Adrenal gland (tissue), 12 donors: ENCODE results near the gene ATXN7. TPM values are rescaled to one million over a fixed set of nuclear protein-coding genes. Genes with fewer than 3 reads are reported as not detected.

Experiments
- DNase-seq, 7 donors: peaks; one replicate each; pipeline ENCODE4 v3.0.0-alpha.2; 2019 to 2020
- H3K27ac ChIP-seq, 5 donors: fragments of 200-600 bp; sonication (generic) in 4 of 5; 1 replicate in 3 of 5; 2 replicates in 2 of 5; pipeline versions ENCODE4 v1.5.1 to v1.8.0; 2016 to 2020; ENCODE audit warnings: mild to moderate bottlenecking in 1 of 5
- H3K27me3 ChIP-seq: fragments of 200-600 bp; 2 replicates; pipeline ENCODE4 v1.8.0; 2021
- H3K36me3 ChIP-seq, 2 donors: fragments of 200-600 bp; replicated peaks in 1 of 2; 1 replicate in 1 of 2; 2 replicates in 1 of 2; pipeline versions ENCODE4 v1.5.1 to v1.8.0; 2018 to 2022
- H3K4me1 ChIP-seq, 2 donors: fragments of 200-600 bp; replicated peaks in 1 of 2; 1 replicate in 1 of 2; 2 replicates in 1 of 2; pipeline versions ENCODE4 v1.5.1 to v1.8.0; 2018 to 2021
- H3K4me3 ChIP-seq, 4 donors: fragments of 200-600 bp; sonication (generic) in 3 of 4; one replicate each; pipeline ENCODE4 v1.5.1; 2016 to 2018
- H3K9me3 ChIP-seq, 3 donors: fragments of 200-600 bp; sonication (generic) in 1 of 3; replicated peaks in 1 of 3; 1 replicate in 2 of 3; 2 replicates in 1 of 3; pipeline versions ENCODE4 v1.5.1 to v1.8.0; 2016 to 2021
- CTCF ChIP-seq, 6 experiments: fragments of 450-650 bp in 4 of 6; fragments of 200-600 bp in 2 of 6; sonication (generic) in 1 of 6; IDR thresholded peaks; 1 replicate in 5 of 6; 2 replicates in 1 of 6; pipeline versions ENCODE4 v1.5.1 to v1.8.0; 2016 to 2021; ENCODE audit warnings: antibody characterized with exemption in 6 of 6, mild to moderate bottlenecking in 2 of 6, moderate library complexity in 1 of 6
- POLR2A ChIP-seq, 2 donors: fragments of 450-650 bp; IDR thresholded peaks; one replicate each; pipeline ENCODE4 v1.6.1; 2017; ENCODE audit warnings: antibody characterized with exemption in 2 of 2, mild to moderate bottlenecking in 2 of 2, moderate library complexity in 1 of 2
- WGBS, 4 donors: extraction: QIAGEN DNeasy Blood & Tissue Kit in 2 of 4; methylation state at CpG; one replicate each; pipeline versions ENCODE4 v1.1.5 to v1.1.7; 2013 to 2017; 5-methylcytosine and 5-hydroxymethylcytosine counted together
- intact Hi-C, 2 donors: fragments of 100-400 bp; cut with DNase I; formaldehyde crosslinking; loops; one replicate each; pipeline versions ENCODE4 v1.14.1 to v1.15.0; 2022 to 2023
- polyA plus RNA-seq, 3 donors: library from polyadenylated mRNA; stranded (reverse); fragments of 200-250 nt in 2 of 3; fragments of 350-450 nt in 1 of 3; fragmentation: Illumina TruSeq in 1 of 3; extraction: RNeasy Lipid Tissue Mini Kit (QIAGEN cat#74804) in 1 of 3; gene quantifications; one replicate each; pipeline ENCODE4 v1.2.3, GENCODE V29; 2013 to 2014
- total RNA-seq, 9 donors: library from RNA; depleted of rRNA in 4 of 9; stranded (reverse); fragments of >200 nt in 4 of 9; fragments of 120-200 nt in 1 of 9; fragmentation: NEBNext Ultra II Directional in 1 of 9; extraction: Animal tissue kit (Norgen Biotek cat#: 25700) in 1 of 9; gene quantifications; one replicate each; pipeline versions ENCODE4 v1.1.0 to v1.2.4, GENCODE V29; 2013 to 2023
- donor health status: healthy with polysubstance abuse.
- donor health status: Bipolar disorder and iron deficiency.
- donor health status: DM: yes; HTN: yes; CAD: no.
- donor health status: DM: no; HTN: no; CAD: no.
- donor health status: DM: no; HTN: no; CAD: no.
- donor health status: DM: yes; HTN: yes; CAD: no.

The ATXN7 gene
- total and polyA plus RNA-seq, 12 donors, result 4.1 to 27.3 (median 18.0) TPM

- 82 to 87% (median 85%) methylated on average over 2 of the region's 2 CpGs for WGBS, 4 donors
- TF ChIP-seq CTCF (IDR thresholded peaks at IDR 0.05) (no peak), POLR2A (IDR thresholded peaks at IDR 0.05) (no peak)
- Histone ChIP-seq H3K36me3 (no peaks in the 10 kb centered on the region), H3K27ac (no peak overlapping the region), H3K4me1 (peaks cover 6 to 39% of the 10 kb centered on the region in 2 donors), H3K4me3 (no peak overlapping the region), H3K9me3 (no peaks in the 10 kb centered on the region), H3K27me3 (no peaks in the 10 kb centered on the region)
- DNase-seq, result no peak
- intact Hi-C loops, result no loop called here
Observed at GRCh38 chr3:63875510-63875909, 11.8 kb downstream of the ATXN7 start.

GRCh38 chr3:63876260-63876659, 12.6 kb downstream of the ATXN7 start:
- no peaks in the 10 kb centered on the region for H3K9me3 ChIP-seq
- 30 to 38% (median 34%) methylated on average over 3 of the region's 3 CpGs for WGBS, 4 donors
- no peak overlapping the region for H3K4me3 ChIP-seq
- intact Hi-C loops, result no loop called here
- no peaks in the 10 kb centered on the region for H3K27me3 ChIP-seq
- no peak overlapping the region for H3K27ac ChIP-seq
- no peaks in the 10 kb centered on the region for H3K36me3 ChIP-seq
- no peak for TF ChIP-seq CTCF (IDR thresholded peaks at IDR 0.05)
- TF ChIP-seq POLR2A (IDR thresholded peaks at IDR 0.05), result no peak
- peaks cover 6 to 34% of the 10 kb centered on the region in 2 donors for H3K4me1 ChIP-seq
- no peak for DNase-seq

- no peak overlapping the region for H3K27ac ChIP-seq
- TF ChIP-seq CTCF (IDR thresholded peaks at IDR 0.05) (no peak), POLR2A (IDR thresholded peaks at IDR 0.05) (no peak)
- WGBS, 4 donors, result 79 to 94% (median 86%) methylated on average over 3 of the region's 3 CpGs
- no peaks in the 10 kb centered on the region for H3K36me3 ChIP-seq
- no peak for DNase-seq
- no peaks in the 10 kb centered on the region for H3K9me3 ChIP-seq
- intact Hi-C loops, result no loop called here
- H3K4me3 ChIP-seq, result no peak overlapping the region
- H3K4me1 ChIP-seq, result peaks cover 6 to 34% of the 10 kb centered on the region in 2 donors
- no peaks in the 10 kb centered on the region for H3K27me3 ChIP-seq
Observed at GRCh38 chr3:63877737-63878393, 14.2 kb downstream of the ATXN7 start.

GRCh38 chr3:63878394-63879060, 14.9 kb downstream of the ATXN7 start:
- intact Hi-C loops, result no loop called here
- Histone ChIP-seq H3K4me1 (peaks cover 6 to 34% of the 10 kb centered on the region in 2 donors), H3K27ac (no peak overlapping the region), H3K36me3 (no peaks in the 10 kb centered on the region), H3K27me3 (no peaks in the 10 kb centered on the region), H3K4me3 (no peak overlapping the region), H3K9me3 (no peaks in the 10 kb centered on the region)
- no peak for DNase-seq
- TF ChIP-seq CTCF (IDR thresholded peaks at IDR 0.05) (no peak), POLR2A (IDR thresholded peaks at IDR 0.05) (no peak)
- 78 to 85% (median 81%) methylated on average over 2 of the region's 2 CpGs for WGBS, 4 donors
